Keratinocyte (primary cell): ENCODE data around the gene FOXA2. TPM values are rescaled to one million over a fixed set of nuclear protein-coding genes. Genes with fewer than 3 reads are reported as not detected.

Experiments used
- DNase-seq: peaks from one replicate; pipeline ENCODE4 v3.0.0-alpha.2; 2011; ENCODE audit warnings: low read depth, missing footprints, low spot score
- FAIRE-seq: peaks from 2 replicates; lab custom pipeline; 2011; peaks lifted over from hg19 to GRCh38; lab: Jason Lieb, UNC
- H2AFZ ChIP-seq: 2 replicates; pipeline ENCODE4 v1.6.0; 2012; ENCODE audit warnings: low read length, control low read depth, inconsistent platforms; ENCODE audit not compliant: control insufficient read depth
- H3K27ac ChIP-seq: 2 replicates; pipeline ENCODE4 v1.5.1; 2011; ENCODE audit warnings: low read length; ENCODE audit not compliant: control insufficient read depth, insufficient read depth
- H3K27me3 ChIP-seq: 3 replicates; pipeline ENCODE4 v1.6.0; 2011; ENCODE audit warnings: low read length; ENCODE audit not compliant: control insufficient read depth, insufficient read depth; ENCODE audit errors: extremely low read depth
- H3K36me3 ChIP-seq, 2 experiments: 2 replicates in 1 of 2; 3 replicates in 1 of 2; pipeline ENCODE4 v1.5.1; 2011; ENCODE audit warnings: low read length in 2 of 2, mild to moderate bottlenecking in 1 of 2; ENCODE audit not compliant: control insufficient read depth in 2 of 2, insufficient read depth in 2 of 2; ENCODE audit errors: extremely low read depth in 1 of 2
- H3K4me1 ChIP-seq: 3 replicates; pipeline ENCODE4 v1.5.1; 2011; ENCODE audit warnings: low read length; ENCODE audit not compliant: control insufficient read depth, insufficient read depth; ENCODE audit errors: extremely low read depth
- H3K4me2 ChIP-seq: 3 replicates; pipeline ENCODE4 v1.6.0; 2011; ENCODE audit warnings: low read depth, low read length; ENCODE audit not compliant: control insufficient read depth, insufficient read depth; ENCODE audit errors: extremely low read depth
- H3K4me3 ChIP-seq, 3 experiments: fragments of 200-600 bp in 1 of 3; sonication (generic) in 1 of 3; 2 replicates in 2 of 3; 3 replicates in 1 of 3; pipeline ENCODE4 v1.5.1; 2011 to 2016; ENCODE audit warnings: low read length in 3 of 3, mild to moderate bottlenecking in 3 of 3, control low read depth in 2 of 3, inconsistent platforms in 1 of 3, low read depth in 1 of 3, mixed read lengths in 1 of 3, mixed run types in 1 of 3, moderate library complexity in 1 of 3; ENCODE audit not compliant: control insufficient read depth in 2 of 3, insufficient read depth in 2 of 3; ENCODE audit errors: extremely low read depth in 1 of 3
- H3K79me2 ChIP-seq: 2 replicates; pipeline ENCODE4 v1.6.0; 2012; ENCODE audit warnings: low read length; ENCODE audit not compliant: control insufficient read depth, insufficient read depth
- H3K9ac ChIP-seq: 3 replicates; pipeline ENCODE4 v1.6.0; 2011; ENCODE audit warnings: low read length; ENCODE audit not compliant: control insufficient read depth, insufficient read depth; ENCODE audit errors: extremely low read depth
- H3K9me1 ChIP-seq: 3 replicates; pipeline ENCODE4 v1.6.0; 2011; ENCODE audit warnings: low read length; ENCODE audit not compliant: control insufficient read depth, insufficient read depth; ENCODE audit errors: extremely low read depth
- H3K9me3 ChIP-seq: 2 replicates; pipeline ENCODE4 v1.5.1; 2012; ENCODE audit warnings: low read depth, low read length; ENCODE audit not compliant: control insufficient read depth
- H4K20me1 ChIP-seq: 3 replicates; pipeline ENCODE4 v1.6.0; 2011; ENCODE audit warnings: low read length; ENCODE audit not compliant: control insufficient read depth, insufficient read depth; ENCODE audit errors: extremely low read depth
- EZH2 ChIP-seq: IDR thresholded peaks from one replicate; pipeline ENCODE4 v1.6.1; 2012; ENCODE audit warnings: inconsistent platforms, mild to moderate bottlenecking, low read length, moderate library complexity
- dilution Hi-C: fragments of 300-500 bp; cut with MboI; formaldehyde crosslinking; loops from one replicate; pipeline ENCODE4 v1.7.0; 2020; ENCODE audit warnings: low sequenced_read_pairs; ENCODE audit not compliant: extremely low pct_ligation_motif_present
- polyA plus RNA-seq, 5 experiments: library from polyadenylated mRNA; depleted of rRNA in 3 of 5; stranded (reverse) in 3 of 5; stranded (forward) in 1 of 5; unstranded in 1 of 5; fragments of >200 nt; gene quantifications; 1 replicate in 1 of 5; 2 replicates in 3 of 5; 3 replicates in 1 of 5; pipeline versions ENCODE4 v1.2.1 to v1.2.3, GENCODE V29; 2011 to 2012; ENCODE audit warnings: missing spikeins in 2 of 5, low read depth in 1 of 5, low replicate concordance in 1 of 5
- TF ChIP-seq, protein P1 (sequence below), 3 experiments: IDR thresholded peaks in 1 of 3; conservative IDR thresholded peaks in 1 of 3; optimal IDR thresholded peaks in 1 of 3; 2 replicates in 2 of 3; 3 replicates in 1 of 3; pipeline versions ENCODE3 to v1.5.1; 2011; ENCODE audit warnings: low read length in 3 of 3, mild to moderate bottlenecking in 3 of 3, moderate library complexity in 2 of 3, control low read depth in 1 of 3, inconsistent platforms in 1 of 3; ENCODE audit not compliant: insufficient read depth in 2 of 3; ENCODE audit errors: extremely low read depth in 1 of 3

The FOXA2 gene
- polyA plus RNA-seq, 1 donor (not counting 4 experiments of a cell fraction or from before 2014, with no cell fraction given) = 0.16 TPM

GRCh38 chr20:22579119-22579427 is 5.3 kb downstream of the FOXA2 start:
- Histone ChIP-seq H3K4me3 (no peak overlapping the region), H3K9me3 (no peaks in the 10 kb centered on the region), H3K9me1 (no peaks in the 10 kb centered on the region), H3K27me3 (peaks cover 86% of the 10 kb centered on the region), H3K36me3 (no peaks in the 10 kb centered on the region), H4K20me1 (no peaks in the 10 kb centered on the region), H3K9ac (no peak overlapping the region), H2AFZ (no peak overlapping the region), H3K4me2 (peak overlapping the region; percentile 32), H3K79me2 (no peaks in the 10 kb centered on the region), H3K27ac (no peak overlapping the region), H3K4me1 (peaks cover 3% of the 10 kb centered on the region)
- dilution Hi-C loops = no loop called here
- DNase-seq = no peak
- peak; percentile 53 for TF ChIP-seq EZH2
- TF ChIP-seq, protein P1, sequence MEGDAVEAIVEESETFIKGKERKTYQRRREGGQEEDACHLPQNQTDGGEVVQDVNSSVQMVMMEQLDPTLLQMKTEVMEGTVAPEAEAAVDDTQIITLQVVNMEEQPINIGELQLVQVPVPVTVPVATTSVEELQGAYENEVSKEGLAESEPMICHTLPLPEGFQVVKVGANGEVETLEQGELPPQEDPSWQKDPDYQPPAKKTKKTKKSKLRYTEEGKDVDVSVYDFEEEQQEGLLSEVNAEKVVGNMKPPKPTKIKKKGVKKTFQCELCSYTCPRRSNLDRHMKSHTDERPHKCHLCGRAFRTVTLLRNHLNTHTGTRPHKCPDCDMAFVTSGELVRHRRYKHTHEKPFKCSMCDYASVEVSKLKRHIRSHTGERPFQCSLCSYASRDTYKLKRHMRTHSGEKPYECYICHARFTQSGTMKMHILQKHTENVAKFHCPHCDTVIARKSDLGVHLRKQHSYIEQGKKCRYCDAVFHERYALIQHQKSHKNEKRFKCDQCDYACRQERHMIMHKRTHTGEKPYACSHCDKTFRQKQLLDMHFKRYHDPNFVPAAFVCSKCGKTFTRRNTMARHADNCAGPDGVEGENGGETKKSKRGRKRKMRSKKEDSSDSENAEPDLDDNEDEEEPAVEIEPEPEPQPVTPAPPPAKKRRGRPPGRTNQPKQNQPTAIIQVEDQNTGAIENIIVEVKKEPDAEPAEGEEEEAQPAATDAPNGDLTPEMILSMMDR (optimal IDR thresholded peaks at IDR 0.05 in 1 of 3, IDR thresholded peaks at IDR 0.05 in 1 of 3, conservative IDR thresholded peaks at IDR 0.05 in 1 of 3; ENCODE audit: extremely low read depth in 1 of 3, insufficient read depth in 2 of 3, low read length in 3 of 3) = no peak
- FAIRE-seq = no peak

DNA sequence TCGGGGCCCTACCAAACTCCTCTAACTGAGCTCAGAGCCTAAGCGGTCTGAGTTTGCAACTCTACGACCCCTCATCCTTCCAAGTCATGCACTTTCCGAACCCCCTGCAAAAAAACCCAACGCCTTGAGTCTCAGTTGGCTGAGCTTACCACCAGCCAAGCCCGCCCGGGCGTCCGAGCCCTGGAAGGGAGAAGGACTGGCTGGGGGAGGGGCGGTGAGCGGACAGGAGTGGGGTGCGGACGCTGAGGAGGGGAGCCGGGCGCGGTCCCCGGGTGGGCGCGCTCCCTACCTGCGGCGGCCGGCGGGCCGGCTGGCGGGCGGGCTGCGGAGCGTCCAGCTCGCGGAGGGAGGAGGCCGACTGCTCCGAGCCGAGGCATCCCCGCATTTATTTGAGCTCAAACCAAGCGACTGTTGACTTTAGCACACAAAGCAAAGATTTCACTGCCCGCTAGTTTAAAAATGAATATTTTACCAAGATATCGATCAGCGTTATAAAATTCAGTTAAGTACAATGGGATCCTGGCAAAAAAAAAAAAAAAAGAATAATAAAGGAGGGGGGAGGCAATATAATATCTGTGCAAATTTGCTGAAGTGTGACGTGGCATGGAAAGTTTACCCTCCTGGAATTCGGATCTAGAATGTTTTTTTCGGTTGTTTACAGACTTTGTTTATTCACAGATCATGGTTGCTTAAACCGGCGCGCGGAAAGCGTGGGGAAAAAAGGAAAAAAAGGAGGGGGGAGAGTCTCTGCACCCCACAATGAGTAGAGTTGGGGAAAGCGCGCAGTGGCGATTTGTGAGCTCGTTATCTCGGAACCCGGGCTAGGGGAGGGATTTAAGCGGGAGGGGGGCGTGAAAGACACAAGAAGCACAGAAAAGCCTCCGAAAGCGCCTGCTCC is 5.9 kb downstream of the FOXA2 start:
- H3K27me3 ChIP-seq = peaks cover 82% of the 10 kb centered on the region
- FAIRE-seq (no peak), DNase-seq (no peak)

More for the DNA sequence above, 5.9 kb downstream of the FOXA2 start:
- dilution Hi-C loops = no loop called here
- Histone ChIP-seq H3K36me3 (no peaks in the 10 kb centered on the region), H3K79me2 (no peaks in the 10 kb centered on the region), H3K9me1 (no peaks in the 10 kb centered on the region), H3K4me2 (peak overlapping the region; percentile 22), H3K9ac (no peak overlapping the region), H3K9me3 (no peaks in the 10 kb centered on the region), H3K4me3 (no peak overlapping the region), H2AFZ (no peak overlapping the region), H3K4me1 (peaks cover 3% of the 10 kb centered on the region), H4K20me1 (no peaks in the 10 kb centered on the region), H3K27ac (no peak overlapping the region)
- peak; percentile 72 for TF ChIP-seq EZH2
- TF ChIP-seq, protein P1 (optimal IDR thresholded peaks at IDR 0.05 in 1 of 3, IDR thresholded peaks at IDR 0.05 in 1 of 3, conservative IDR thresholded peaks at IDR 0.05 in 1 of 3; ENCODE audit: extremely low read depth in 1 of 3, insufficient read depth in 2 of 3, low read length in 3 of 3) = no peak
